Peyer's patch (tissue), 4 donors: Measurements from ENCODE around the gene KLRC3. TPM values are rescaled to one million over a fixed set of nuclear protein-coding genes. Genes with fewer than 3 reads are reported as not detected.
"Not testable (repeated sequence)": the region's sequence is repeated elsewhere in the genome, so short reads cannot be mapped to it uniquely, and the experiment has no call there.

Experiments used
- DNase-seq, 3 donors: peaks; one replicate each; pipeline ENCODE4 v3.0.0-alpha.2; 2017 to 2019
- H3K27ac ChIP-seq, 4 donors: fragments of 200-600 bp; sonication (generic); one replicate each; pipeline ENCODE4 v1.5.1; 2016 to 2019
- H3K27me3 ChIP-seq, 2 donors: fragments of 200-600 bp; sonication (generic); one replicate each; pipeline ENCODE4 v1.5.1; 2019
- H3K36me3 ChIP-seq, 3 donors: fragments of 200-600 bp; sonication (generic); one replicate each; pipeline ENCODE4 v1.5.1; 2016 to 2019
- H3K4me1 ChIP-seq, 4 donors: fragments of 200-600 bp; sonication (generic); one replicate each; pipeline ENCODE4 v1.5.1; 2016 to 2019
- H3K4me3 ChIP-seq, 4 donors: fragments of 200-600 bp; sonication (generic); 1 replicate in 3 of 4; 2 replicates in 1 of 4; pipeline ENCODE4 v1.5.1; 2016 to 2019; ENCODE audit warnings: mild to moderate bottlenecking in 1 of 4
- H3K9me3 ChIP-seq, 4 donors: fragments of 200-600 bp; sonication (generic); one replicate each; pipeline ENCODE4 v1.5.1; 2016 to 2019; ENCODE audit warnings: mild to moderate bottlenecking in 1 of 4
- CTCF ChIP-seq, 6 experiments: fragments of 450-650 bp in 4 of 6; fragments of 200-600 bp in 2 of 6; sonication (generic) in 1 of 6; IDR thresholded peaks; one replicate each; pipeline ENCODE4 v1.5.1; 2017 to 2019; ENCODE audit warnings: antibody characterized with exemption in 6 of 6, mild to moderate bottlenecking in 3 of 6, moderate library complexity in 1 of 6
- POLR2A ChIP-seq, 2 donors: fragments of 450-650 bp; IDR thresholded peaks; one replicate each; pipeline ENCODE4 v1.5.1; 2017; ENCODE audit warnings: antibody characterized with exemption in 2 of 2, mild to moderate bottlenecking in 2 of 2, moderate library complexity in 2 of 2
- total RNA-seq, 4 donors: library from RNA; depleted of rRNA; stranded (reverse); fragments of >200 nt; gene quantifications; one replicate each; pipeline ENCODE4 v1.1.0, GENCODE V29; 2016

Gene KLRC3
- total RNA-seq, 4 donors from 2014 or later, result 1.6 to 2.8 TPM; not detected in 2

GRCh38 chr12:10392394-10392930 is 27.9 kb downstream of the KLRC3 start:
- no peak overlapping the region for H3K4me3 ChIP-seq
- peak in 2 of 3 donors; percentile 31 to 62 for DNase-seq
- no peaks in the 10 kb centered on the region for H3K9me3 ChIP-seq
- H3K4me1 ChIP-seq, result peaks cover 0 to 4% (median 0%) of the 10 kb centered on the region in 4 donors
- H3K27ac ChIP-seq, result peak overlapping the region in 2 of 4 donors; percentile 9 to 15
- TF ChIP-seq CTCF (IDR thresholded peaks at IDR 0.05), result no peak
- no peak for TF ChIP-seq POLR2A (IDR thresholded peaks at IDR 0.05)
- H3K27me3 ChIP-seq, result no peaks in the 10 kb centered on the region
- H3K36me3 ChIP-seq, result no peaks in the 10 kb centered on the region

GRCh38 chr12:10390991-10391390 is 29.4 kb downstream of the KLRC3 start:
- H3K27me3 ChIP-seq, H3K4me3 ChIP-seq, H3K9me3 ChIP-seq, DNase-seq, H3K27ac ChIP-seq, H3K4me1 ChIP-seq, H3K36me3 ChIP-seq: not testable (repeated sequence)

GRCh38 chr12:10389904-10390303 is 30.5 kb downstream of the KLRC3 start, which contains the start of gene KLRK1:
Gene KLRK1, minus strand, starts transcription at chr12:10390041. Its CDS starts 1,231 bp downstream, at chr12:10388810.
- H3K9me3 ChIP-seq, result no peaks in the 10 kb centered on the region
- no peak for DNase-seq
- no peaks in the 10 kb centered on the region for H3K4me1 ChIP-seq
- TF ChIP-seq POLR2A (IDR thresholded peaks at IDR 0.05), result no peak
- no peak for TF ChIP-seq CTCF (IDR thresholded peaks at IDR 0.05)
- no peaks in the 10 kb centered on the region for H3K36me3 ChIP-seq
- H3K27ac ChIP-seq, result peak within 1 kb of the TSS in 2 of 4 donors; percentile 4 to 7
- H3K27me3 ChIP-seq, result no peaks in the 10 kb centered on the region
- peak within 1 kb of the TSS in 1 of 4 donors; percentile 4 for H3K4me3 ChIP-seq

- Histone ChIP-seq H3K9me3 (no peaks in the 10 kb centered on the region), H3K36me3 (no peaks in the 10 kb centered on the region), H3K27me3 (no peaks in the 10 kb centered on the region), H3K4me3 (peak overlapping the region in 1 of 4 donors; percentile 4), H3K27ac (peak overlapping the region in 2 of 4 donors; percentile 4 to 7), H3K4me1 (no peaks in the 10 kb centered on the region)
- TF ChIP-seq CTCF (IDR thresholded peaks at IDR 0.05), result no peak
- TF ChIP-seq POLR2A (IDR thresholded peaks at IDR 0.05), result no peak
- no peak for DNase-seq
These were observed 31.6 kb downstream of the KLRC3 start for GRCh38 chr12:10388624-10389413.

GRCh38 chr12:10387498-10387897 is 32.9 kb downstream of the KLRC3 start:
- Histone ChIP-seq H3K4me3 (peak overlapping the region in 2 of 4 donors; percentile 8 to 15), H3K27ac (peak overlapping the region in 3 of 4 donors; percentile 1 to 15 (median 4))
- H3K36me3 ChIP-seq, H3K27me3 ChIP-seq, H3K4me1 ChIP-seq, H3K9me3 ChIP-seq, DNase-seq: not testable (repeated sequence)

- TF ChIP-seq CTCF (IDR thresholded peaks at IDR 0.05), result no peak
- no peak for TF ChIP-seq POLR2A (IDR thresholded peaks at IDR 0.05)
- no peaks in the 10 kb centered on the region for H3K4me1 ChIP-seq
- H3K36me3 ChIP-seq, result no peaks in the 10 kb centered on the region
- H3K27me3 ChIP-seq, result no peaks in the 10 kb centered on the region
- H3K4me3 ChIP-seq, result no peak overlapping the region
- DNase-seq, result no peak
- no peaks in the 10 kb centered on the region for H3K9me3 ChIP-seq
- peak overlapping the region in 1 of 4 donors; percentile 4 for H3K27ac ChIP-seq
These were observed 33.5 kb downstream of the KLRC3 start for GRCh38 chr12:10386857-10387256.
